Testis (tissue), 2 donors: ENCODE measurements around the gene EBP.

Experiments used
- CTCF ChIP-seq, 3 experiments: fragments of 450-650 bp in 2 of 3; fragments of 200-600 bp in 1 of 3; sonication (generic) in 1 of 3; IDR thresholded peaks; one replicate each; pipeline ENCODE4 v1.5.1; 2016 to 2019; ENCODE audit warnings: antibody characterized with exemption in 3 of 3, mild to moderate bottlenecking in 2 of 3, moderate library complexity in 1 of 3
- POLR2A ChIP-seq: fragments of 450-650 bp; IDR thresholded peaks from one replicate; pipeline ENCODE4 v1.6.1; 2017; ENCODE audit warnings: antibody characterized with exemption, mild to moderate bottlenecking, moderate library complexity

- TF ChIP-seq CTCF (IDR thresholded peaks at IDR 0.05): no peak
- no peak for TF ChIP-seq POLR2A
Measured at GRCh38 chrX:48532161-48532560, 10.6 kb downstream of the EBP start.
